DMS114 treated with DMSO at 0.1 percent for 48 hours (cell line): Measurements from ENCODE around the gene CALML4.

Source experiments
- DNase-seq: peaks from one replicate; lab custom pipeline; 2025; ENCODE audit not compliant: unreplicated experiment; lab: John Stamatoyannopoulos, UW

CALML4 gene

GRCh38 chr15:68150187-68150586, 54.9 kb downstream of the CALML4 start:
- no peak for DNase-seq

DNA sequence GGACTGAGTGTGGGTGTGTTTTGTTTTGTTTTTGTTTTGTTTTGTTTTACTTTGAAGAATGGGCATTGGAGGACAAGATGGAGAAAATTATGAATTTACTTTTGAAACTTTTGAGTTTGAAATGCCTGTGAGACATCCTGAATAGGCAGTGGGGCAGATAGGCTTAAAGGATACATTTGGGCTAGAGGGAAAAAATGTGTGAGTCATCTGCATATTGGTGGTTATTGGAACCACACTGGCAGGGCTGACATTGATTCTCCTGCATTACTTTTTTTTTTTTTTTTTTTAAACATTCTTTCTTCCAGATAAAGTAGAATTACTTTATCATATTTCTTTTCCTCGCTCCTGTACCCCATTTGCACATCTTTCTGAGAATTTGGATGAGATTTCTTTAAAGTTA, 56.1 kb downstream of the CALML4 start:
- no peak for DNase-seq

DNA sequence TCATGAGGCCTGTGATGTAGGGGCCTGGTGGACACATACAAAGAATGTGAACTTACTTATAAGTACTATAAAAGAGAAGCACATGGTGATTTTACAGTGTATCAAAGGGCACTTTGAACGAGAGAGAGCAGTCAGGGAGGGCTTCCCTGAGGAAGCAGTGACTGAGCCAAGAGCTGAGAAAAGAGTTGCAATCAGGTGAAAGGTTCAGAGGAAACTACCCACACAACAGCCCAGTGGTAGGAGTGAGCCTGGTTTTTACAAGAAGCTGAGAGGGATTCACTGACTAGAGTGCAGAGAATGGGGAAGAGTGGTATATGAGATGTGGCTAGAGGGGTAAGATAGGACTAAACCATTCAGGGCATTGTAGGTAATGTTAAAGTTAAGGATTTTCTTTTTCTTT, 57.1 kb downstream of the CALML4 start:
- no peak for DNase-seq

DNA sequence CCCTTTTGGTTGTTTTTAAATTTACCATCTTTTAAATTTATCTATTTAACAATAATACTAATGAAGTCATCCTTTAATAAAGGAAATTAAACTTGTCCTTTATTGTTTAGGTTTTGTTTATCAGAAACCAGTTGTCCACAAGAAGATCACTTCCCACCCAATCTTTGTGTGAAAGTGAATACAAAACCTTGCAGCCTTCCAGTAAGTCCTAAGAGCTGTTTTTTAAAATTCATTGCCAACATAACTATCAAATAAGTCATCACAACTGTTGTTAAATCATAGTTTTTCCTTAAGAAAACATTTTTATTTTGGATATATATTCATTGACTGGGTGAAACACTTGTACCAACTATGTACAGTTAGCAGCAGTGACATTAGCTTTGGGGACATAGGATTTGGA, 59.4 kb downstream of the CALML4 start:
- no peak for DNase-seq

DNA sequence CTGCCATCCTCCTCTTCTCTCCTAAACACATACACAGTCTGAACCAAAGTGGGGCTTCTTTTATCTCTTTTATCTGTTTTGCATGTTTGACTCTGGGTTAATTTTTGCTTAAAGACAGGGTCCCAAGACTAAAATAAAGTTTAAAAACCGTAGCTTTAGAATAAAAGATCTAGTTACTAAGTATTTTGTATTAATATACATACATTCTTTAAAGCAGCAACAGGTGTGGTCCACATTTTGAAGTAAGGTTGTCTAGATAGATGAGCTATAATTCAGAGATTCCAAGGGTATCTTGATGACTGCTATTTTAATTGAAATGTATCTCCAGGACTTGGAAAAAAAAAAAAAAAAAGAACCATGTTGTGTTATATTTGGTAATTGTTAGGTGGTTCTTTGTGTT, 61.3 kb downstream of the CALML4 start:
- no peak for DNase-seq

GRCh38 chr15:68143129-68143528, 62.0 kb downstream of the CALML4 start:
- no peak for DNase-seq
